Measurements from ENCODE around the gene STEAP3. TPM values are rescaled to one million over a fixed set of nuclear protein-coding genes. Genes with fewer than 3 reads are reported as not detected.
A peak's percentile ranks its signal among the peaks of the same experiment; 100 is the strongest.

Gene STEAP3
- total RNA-seq, 4 donors from 2014 or later: 2.3 to 5.9 (median 3.7) TPM

DNA sequence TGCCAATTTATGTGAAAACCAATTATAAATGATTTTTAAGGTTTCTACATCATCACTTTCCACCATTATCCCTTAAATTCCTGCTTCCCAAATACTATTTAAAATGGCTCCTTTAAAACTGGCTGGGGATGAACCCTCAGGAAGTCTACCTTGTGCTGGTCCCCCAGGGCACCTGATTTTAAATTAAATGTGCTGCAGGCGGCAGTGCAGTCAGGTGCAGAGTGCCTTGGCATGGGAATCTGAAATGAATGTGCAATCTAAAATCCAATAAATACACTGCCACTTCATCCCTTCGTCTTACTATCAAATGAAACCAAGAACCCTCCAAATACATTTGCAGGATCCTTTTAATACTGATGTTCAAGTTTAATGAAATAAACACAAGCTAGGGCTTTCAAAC is 81.2 kb downstream of the STEAP3 start:
- Histone ChIP-seq H3K4me1 (no peaks in the 10 kb centered on the region), H3K27ac (no peak overlapping the region), H3K4me3 (no peak overlapping the region), H3K9me3 (no peaks in the 10 kb centered on the region), H3K36me3 (no peaks in the 10 kb centered on the region), H3K27me3 (no peaks in the 10 kb centered on the region)
- TF ChIP-seq, protein P1, sequence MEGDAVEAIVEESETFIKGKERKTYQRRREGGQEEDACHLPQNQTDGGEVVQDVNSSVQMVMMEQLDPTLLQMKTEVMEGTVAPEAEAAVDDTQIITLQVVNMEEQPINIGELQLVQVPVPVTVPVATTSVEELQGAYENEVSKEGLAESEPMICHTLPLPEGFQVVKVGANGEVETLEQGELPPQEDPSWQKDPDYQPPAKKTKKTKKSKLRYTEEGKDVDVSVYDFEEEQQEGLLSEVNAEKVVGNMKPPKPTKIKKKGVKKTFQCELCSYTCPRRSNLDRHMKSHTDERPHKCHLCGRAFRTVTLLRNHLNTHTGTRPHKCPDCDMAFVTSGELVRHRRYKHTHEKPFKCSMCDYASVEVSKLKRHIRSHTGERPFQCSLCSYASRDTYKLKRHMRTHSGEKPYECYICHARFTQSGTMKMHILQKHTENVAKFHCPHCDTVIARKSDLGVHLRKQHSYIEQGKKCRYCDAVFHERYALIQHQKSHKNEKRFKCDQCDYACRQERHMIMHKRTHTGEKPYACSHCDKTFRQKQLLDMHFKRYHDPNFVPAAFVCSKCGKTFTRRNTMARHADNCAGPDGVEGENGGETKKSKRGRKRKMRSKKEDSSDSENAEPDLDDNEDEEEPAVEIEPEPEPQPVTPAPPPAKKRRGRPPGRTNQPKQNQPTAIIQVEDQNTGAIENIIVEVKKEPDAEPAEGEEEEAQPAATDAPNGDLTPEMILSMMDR (IDR thresholded peaks at IDR 0.05): no peak
- no peak for TF ChIP-seq POLR2A (IDR thresholded peaks at IDR 0.05)
- intact Hi-C loops (cut with DNase I; ENCODE audit: low total_unique reads): no loop called here
- no peak for DNase-seq

- Histone ChIP-seq H3K4me1 (no peaks in the 10 kb centered on the region), H3K9me3 (no peaks in the 10 kb centered on the region), H3K27ac (no peak overlapping the region), H3K27me3 (no peaks in the 10 kb centered on the region), H3K36me3 (no peaks in the 10 kb centered on the region), H3K4me3 (no peak overlapping the region)
- no peak for DNase-seq
- intact Hi-C loops (cut with DNase I; ENCODE audit: low total_unique reads): no loop called here
- TF ChIP-seq, protein P1 (IDR thresholded peaks at IDR 0.05): no peak
- TF ChIP-seq POLR2A (IDR thresholded peaks at IDR 0.05): no peak
These were observed 82.0 kb downstream of the STEAP3 start for GRCh38 chr2:119305497-119306195.

- H3K4me3 ChIP-seq: peak overlapping the region in 1 of 2 donors; percentile 14
- no peak overlapping the region for H3K27ac ChIP-seq
- H3K4me1 ChIP-seq: no peaks in the 10 kb centered on the region
- H3K36me3 ChIP-seq: no peaks in the 10 kb centered on the region
- no peaks in the 10 kb centered on the region for H3K9me3 ChIP-seq
- no peaks in the 10 kb centered on the region for H3K27me3 ChIP-seq
- no peak for DNase-seq
- intact Hi-C loops (cut with DNase I; ENCODE audit: low total_unique reads): no loop called here
- TF ChIP-seq, protein P1 (IDR thresholded peaks at IDR 0.05): no peak
- TF ChIP-seq POLR2A (IDR thresholded peaks at IDR 0.05): no peak
These were observed 82.6 kb downstream of the STEAP3 start for GRCh38 chr2:119306196-119306590.

DNA sequence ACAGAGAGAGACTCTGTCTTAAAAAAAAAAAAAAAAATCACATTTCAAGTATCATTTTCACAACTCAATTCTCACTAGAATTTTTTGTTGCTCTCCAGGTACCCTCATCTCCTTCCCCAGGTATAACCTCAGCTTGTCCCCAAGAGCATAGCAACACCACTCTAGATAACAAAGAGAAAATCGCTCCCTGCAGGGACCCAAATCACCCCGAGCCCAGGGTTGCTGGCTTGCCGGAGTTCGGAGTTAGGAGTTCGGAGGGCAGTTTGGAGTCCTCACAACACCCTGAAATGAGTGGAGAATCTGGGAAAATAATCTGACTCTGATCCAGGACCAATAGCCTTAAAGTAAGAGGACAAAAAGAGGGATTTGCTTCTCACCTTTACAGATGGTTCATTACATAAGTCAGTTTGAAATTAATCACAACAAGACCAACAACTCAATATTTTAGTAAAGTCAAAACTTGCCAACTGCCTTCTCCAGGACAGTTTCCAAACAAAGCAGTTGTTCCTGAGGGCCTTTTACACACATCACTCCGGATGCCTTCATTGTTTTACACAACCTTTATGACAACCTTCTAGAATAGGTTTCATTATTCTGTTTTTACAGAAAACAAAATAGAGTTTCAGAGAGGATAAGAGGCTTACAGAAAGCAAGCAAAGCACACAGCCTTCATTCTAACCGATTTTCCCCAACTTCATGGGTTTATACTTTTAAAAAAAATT is 83.9 kb downstream of the STEAP3 start:
- no peaks in the 10 kb centered on the region for H3K36me3 ChIP-seq
- H3K9me3 ChIP-seq: no peaks in the 10 kb centered on the region
- intact Hi-C loops (cut with DNase I; ENCODE audit: low total_unique reads): no loop called here
- no peak overlapping the region for H3K4me3 ChIP-seq
- no peaks in the 10 kb centered on the region for H3K4me1 ChIP-seq
- no peaks in the 10 kb centered on the region for H3K27me3 ChIP-seq
- no peak for DNase-seq
- H3K27ac ChIP-seq: no peak overlapping the region
- TF ChIP-seq, protein P1 (IDR thresholded peaks at IDR 0.05): no peak
- no peak for TF ChIP-seq POLR2A (IDR thresholded peaks at IDR 0.05)

- H3K4me3 ChIP-seq: no peak overlapping the region
- no peaks in the 10 kb centered on the region for H3K27me3 ChIP-seq
- DNase-seq: no peak
- no peak overlapping the region for H3K27ac ChIP-seq
- H3K36me3 ChIP-seq: no peaks in the 10 kb centered on the region
- TF ChIP-seq, protein P1 (IDR thresholded peaks at IDR 0.05): no peak
- no peak for TF ChIP-seq POLR2A (IDR thresholded peaks at IDR 0.05)
- no peaks in the 10 kb centered on the region for H3K4me1 ChIP-seq
- H3K9me3 ChIP-seq: no peaks in the 10 kb centered on the region
- intact Hi-C loops (cut with DNase I; ENCODE audit: low total_unique reads): no loop called here
These were observed 85.2 kb downstream of the STEAP3 start for GRCh38 chr2:119308793-119309330.
